Activated T-cell treated with anti-CD3 and anti-CD28 coated beads, Interleukin-2, amount 50 U/mL, for 48 hours (primary cell): ENCODE results near the gene HKDC1.
"Not testable (repeated sequence)": the region's sequence is repeated elsewhere in the genome, so short reads cannot be mapped to it uniquely, and the experiment has no call there.

Experiments used
- DNase-seq, 2 experiments: peaks; one replicate each; pipeline ENCODE4 v3.0.0-alpha.2; 2020

HKDC1 gene

GRCh38 chr10:69243817-69244216 is 23.7 kb downstream of the HKDC1 start:
- no peak for DNase-seq

DNA sequence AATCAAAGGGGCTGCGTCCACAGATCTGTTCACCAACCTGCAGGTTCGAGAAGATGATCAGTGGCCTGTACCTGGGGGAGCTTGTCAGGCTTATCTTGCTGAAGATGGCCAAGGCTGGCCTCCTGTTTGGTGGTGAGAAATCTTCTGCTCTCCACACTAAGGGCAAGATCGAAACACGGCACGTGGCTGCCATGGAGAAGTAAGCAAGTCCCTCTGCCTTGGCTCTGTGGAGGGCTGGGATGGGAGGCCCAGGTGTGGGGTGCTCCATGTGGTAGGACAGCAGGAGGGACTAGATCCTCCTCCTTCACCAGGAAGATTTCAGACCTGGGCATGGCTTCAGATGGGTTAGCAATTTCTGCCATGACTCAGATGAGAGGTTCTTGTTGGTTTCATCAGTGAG is 25.9 kb downstream of the HKDC1 start:
- DNase-seq: no peak

DNA sequence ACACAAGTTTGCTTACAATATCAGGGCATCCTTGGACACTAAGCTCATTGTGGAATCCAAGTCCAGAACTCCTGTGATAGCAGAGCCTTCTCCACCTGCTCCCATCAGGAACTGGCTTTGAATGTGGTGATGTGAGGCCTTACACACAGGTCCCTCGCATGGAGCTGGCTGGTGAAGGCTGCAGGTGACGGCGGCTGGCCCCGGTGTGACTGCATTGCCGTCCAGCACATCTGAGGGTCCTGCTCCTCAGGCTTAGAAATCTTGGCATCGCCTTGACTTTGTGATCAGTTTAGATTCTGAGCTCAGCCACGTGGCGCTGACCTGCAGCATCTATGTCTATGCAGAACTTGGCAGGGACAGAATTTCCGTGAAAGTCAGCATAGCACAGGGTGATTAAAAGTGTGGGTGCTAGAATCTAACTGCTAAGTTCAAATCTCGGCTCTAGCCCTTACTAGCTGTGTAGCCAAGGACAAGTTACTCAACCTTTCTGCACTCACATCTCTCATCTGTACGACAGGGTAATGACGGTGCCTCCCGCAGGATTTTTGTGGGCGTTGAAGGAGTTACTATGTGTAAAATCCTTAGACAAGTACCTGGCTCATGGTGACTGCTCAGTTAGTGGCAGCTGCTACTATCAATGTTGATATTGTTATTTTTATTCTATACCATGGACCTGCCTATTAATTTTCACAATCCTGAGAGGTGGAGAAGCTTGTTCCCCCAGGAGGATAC is 26.6 kb downstream of the HKDC1 start:
- no peak for DNase-seq

DNA sequence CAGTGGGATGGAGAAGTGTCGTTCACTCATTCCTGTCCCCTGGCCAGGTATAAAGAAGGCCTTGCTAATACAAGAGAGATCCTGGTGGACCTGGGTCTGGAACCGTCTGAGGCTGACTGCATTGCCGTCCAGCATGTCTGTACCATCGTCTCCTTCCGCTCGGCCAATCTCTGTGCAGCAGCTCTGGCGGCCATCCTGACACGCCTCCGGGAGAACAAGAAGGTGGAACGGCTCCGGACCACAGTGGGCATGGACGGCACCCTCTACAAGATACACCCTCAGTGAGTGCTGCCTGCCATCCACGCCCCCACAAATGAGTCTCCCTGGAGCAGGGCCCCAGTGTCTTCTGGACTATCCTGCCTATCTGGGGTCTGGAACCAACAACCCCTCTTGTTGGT is 27.2 kb downstream of the HKDC1 start:
- DNase-seq: no peak

DNA sequence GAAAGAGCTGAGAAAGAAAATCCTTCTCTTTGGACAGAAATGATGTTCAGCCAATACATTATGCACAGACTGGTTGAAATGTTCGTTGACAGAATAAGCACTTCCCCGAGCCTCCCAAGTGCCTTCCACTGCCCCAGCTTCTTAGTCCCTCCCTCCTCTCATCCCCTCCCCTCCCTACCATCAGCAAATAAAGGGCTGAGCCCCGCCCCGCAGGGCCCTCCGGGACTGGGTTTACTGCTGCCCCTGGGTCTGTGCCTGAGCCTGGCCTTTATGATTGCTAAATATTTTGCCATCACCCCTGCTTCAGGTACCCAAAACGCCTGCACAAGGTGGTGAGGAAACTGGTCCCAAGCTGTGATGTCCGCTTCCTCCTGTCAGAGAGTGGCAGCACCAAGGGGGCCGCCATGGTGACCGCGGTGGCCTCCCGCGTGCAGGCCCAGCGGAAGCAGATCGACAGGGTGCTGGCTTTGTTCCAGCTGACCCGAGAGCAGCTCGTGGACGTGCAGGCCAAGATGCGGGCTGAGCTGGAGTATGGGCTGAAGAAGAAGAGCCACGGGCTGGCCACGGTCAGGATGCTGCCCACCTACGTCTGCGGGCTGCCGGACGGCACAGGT is 28.1 kb downstream of the HKDC1 start:
- no peak for DNase-seq

DNA sequence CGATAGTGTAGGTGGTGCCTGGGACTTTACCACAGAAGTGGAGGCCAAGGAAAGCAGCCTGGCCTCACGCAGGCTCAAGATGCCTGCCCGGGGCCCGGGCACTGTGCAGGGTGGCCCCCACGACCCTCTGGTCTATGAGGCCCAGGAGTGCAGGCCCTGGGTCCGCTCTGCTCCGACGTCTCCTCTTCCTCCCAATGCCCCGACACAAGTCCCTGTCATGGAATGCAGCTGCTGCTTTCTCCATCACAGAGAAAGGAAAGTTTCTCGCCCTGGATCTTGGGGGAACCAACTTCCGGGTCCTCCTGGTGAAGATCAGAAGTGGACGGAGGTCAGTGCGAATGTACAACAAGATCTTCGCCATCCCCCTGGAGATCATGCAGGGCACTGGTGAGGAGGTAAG is 29.9 kb downstream of the HKDC1 start:
- no peak for DNase-seq

GRCh38 chr10:69251417-69251816 is 31.3 kb downstream of the HKDC1 start:
- not testable (repeated sequence) for DNase-seq

GRCh38 chr10:69253171-69253570 is 33.0 kb downstream of the HKDC1 start:
- no peak for DNase-seq

- DNase-seq: no peak
Measured at GRCh38 chr10:69254877-69255276, 34.7 kb downstream of the HKDC1 start.

GRCh38 chr10:69259547-69260243 is 39.6 kb downstream of the HKDC1 start:
- DNase-seq: no peak

- DNase-seq: no peak
Measured at GRCh38 chr10:69261184-69261583, 41.1 kb downstream of the HKDC1 start.

DNA sequence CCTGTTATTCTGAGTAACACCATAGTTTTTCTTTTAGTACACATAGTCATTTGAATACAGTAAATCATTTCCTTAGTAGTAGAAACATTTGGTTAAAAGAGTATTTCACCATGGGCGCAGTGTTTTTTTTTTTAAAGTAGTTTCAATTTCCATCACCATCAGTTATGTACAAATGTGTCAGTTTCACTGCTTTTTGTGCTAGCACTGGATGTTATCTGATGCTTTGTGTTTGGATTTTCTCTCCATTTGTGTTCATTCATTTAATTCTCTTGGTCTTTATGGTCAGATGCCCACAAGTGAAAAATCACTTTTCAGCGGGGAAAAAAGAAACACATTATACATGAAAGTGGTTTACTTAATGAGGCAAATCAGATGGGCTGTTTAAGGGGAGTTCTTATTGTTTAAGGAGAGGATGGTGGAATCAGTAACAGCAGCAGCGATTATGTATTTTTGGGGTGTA is 42.2 kb downstream of the HKDC1 start:
- no peak for DNase-seq

DNA sequence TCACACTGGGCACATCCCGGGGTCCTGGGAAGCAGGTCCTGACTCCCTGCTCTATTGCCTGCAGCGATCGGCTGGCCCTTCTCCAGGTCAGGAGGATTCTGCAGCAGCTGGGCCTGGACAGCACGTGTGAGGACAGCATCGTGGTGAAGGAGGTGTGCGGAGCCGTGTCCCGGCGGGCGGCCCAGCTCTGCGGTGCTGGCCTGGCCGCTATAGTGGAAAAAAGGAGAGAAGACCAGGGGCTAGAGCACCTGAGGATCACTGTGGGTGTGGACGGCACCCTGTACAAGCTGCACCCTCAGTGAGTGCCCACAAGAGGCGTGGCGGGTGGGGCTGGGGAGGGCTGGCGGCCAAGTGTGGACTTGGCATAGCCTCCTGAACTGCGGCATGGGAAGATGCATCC is 45.4 kb downstream of the HKDC1 start:
- no peak for DNase-seq

DNA sequence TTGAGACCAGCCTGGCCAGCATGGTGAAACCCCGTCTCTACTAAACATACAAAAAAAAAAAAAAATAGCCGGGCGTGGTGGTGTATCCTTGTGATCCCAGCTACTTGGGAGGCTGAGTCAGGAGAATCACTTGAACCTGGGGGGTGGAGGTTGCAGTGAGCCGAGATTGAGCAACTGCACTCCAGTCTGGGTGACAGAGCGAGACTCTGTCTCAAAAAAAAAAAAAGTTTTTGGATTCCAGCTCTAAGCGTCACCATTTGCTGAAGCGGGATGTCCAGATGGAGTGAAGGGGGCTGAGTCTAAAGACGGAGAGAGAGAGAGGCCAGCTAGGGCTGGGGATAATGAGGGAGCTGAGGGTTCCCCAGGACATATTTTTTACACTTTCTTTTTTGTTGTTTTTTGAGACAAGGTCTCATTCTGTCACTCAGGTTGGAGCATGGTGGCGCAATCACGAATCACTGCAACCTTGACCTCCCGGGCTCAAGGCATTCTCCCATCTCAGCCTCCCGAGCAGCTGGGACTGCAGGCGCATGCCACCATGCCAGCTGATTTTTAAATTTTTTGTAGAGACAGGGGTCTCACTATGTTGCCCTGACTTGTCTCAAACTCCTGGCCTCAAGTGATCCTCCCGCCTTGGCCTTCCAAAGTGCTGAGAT is 48.8 kb downstream of the HKDC1 start:
- no peak for DNase-seq

DNA sequence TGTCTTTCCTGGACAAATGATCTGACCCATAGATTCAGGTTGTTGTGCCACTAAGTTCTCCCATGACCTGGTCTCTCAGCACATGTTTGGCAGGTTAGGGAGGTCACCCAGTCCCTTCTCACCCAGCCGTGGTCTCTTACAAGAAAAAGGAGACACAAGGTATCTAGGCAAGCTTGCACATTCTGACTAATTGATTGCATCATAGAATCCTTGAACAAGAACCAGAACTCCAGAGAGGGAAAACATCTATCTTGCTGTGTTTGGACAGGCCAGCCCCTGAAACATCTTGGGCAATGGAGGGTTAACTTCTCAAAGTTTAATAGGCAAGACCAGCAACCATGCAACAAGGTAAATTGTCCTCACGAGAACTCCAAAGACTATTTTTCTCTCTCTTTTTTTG is 49.6 kb downstream of the HKDC1 start:
- no peak for DNase-seq

GRCh38 chr10:69270990-69271389 is 50.9 kb downstream of the HKDC1 start:
- DNase-seq: no peak

DNA sequence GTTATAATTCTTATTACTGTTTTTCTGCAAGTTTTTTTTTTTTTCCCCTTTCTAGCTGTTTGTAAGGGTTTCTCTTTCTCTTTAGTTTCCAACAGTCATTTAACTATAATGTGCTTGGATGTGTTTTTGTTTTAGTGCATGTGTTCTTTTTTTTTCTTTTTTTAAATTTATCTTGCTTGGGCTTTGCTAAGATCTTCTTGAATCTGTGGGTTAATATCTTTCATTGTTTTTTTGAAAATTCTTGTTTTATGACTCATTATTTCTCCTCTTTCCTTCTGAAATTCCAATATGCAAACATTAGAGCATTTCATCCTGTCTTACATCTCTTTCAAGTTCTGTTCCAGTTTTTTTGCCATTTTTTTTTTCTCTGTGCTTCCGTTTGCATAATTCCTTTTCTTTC is 52.5 kb downstream of the HKDC1 start:
- no peak for DNase-seq

DNA sequence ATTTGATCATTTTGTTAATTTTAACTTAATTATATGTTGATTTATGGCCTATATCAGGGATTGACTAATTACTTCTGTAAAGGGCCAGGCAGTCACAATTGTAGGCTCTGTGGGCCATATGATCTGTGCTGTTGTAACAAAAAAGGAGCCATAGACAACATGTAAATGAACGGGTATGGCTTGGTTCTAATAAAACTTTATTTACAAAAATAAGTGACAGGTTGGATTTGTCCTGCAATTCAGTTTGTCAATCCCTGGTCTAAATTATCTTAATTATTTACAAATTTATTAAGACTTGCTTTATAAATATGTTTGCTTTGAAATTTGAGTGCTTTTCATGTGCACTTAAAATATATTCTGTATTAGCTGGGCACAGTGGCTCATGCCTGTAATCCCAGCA is 55.3 kb downstream of the HKDC1 start:
- DNase-seq: no peak

GRCh38 chr10:69276503-69276902 is 56.4 kb downstream of the HKDC1 start:
- DNase-seq: no peak

- no peak for DNase-seq
Measured at GRCh38 chr10:69278446-69278963, 58.4 kb downstream of the HKDC1 start, which contains the start of gene HK1. Gene HK1 (plus strand): TSS chr10:69278496.

DNA sequence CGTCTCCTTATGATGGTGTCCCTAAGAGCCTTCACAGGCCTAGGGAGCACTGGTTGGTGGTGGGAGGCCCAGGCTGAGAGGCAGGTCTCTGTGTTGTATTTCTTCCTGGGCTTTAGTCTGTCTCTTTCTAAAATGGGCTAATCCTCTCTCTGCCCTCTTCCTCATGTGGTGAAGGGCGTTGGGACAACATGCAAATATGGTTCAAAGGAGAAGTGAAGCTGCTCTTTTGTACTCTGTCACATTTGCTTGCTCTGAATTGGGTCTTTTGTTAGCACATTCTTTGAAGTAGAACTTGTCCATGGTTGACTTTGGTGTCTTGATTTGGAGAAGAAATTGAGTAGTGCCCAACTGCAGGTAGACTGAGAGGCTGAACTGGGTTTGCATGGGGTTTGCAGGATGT is 59.0 kb downstream of the HKDC1 start:
- no peak for DNase-seq

GRCh38 chr10:69281507-69282413 is 61.6 kb downstream of the HKDC1 start:
- DNase-seq: no peak
